HepG2 (cell line): ENCODE data around the gene KRTAP5-6. TPM values are rescaled to one million over a fixed set of nuclear protein-coding genes. Genes with fewer than 3 reads are reported as not detected.

Experiments
- ATRX ChIP-seq: sonication (generic); formaldehyde crosslinking; IDR thresholded peaks from 2 replicates; pipeline ENCODE4 v1.4.0; 2020; ENCODE audit warnings: missing genetic modification reagents, borderline replicate concordance
- IKZF5 ChIP-seq: IDR thresholded peaks from 2 replicates; pipeline ENCODE4 v1.6.1; 2018; ENCODE audit warnings: missing genetic modification reagents, mild to moderate bottlenecking, missing compliant biosample characterization
- MED8 ChIP-seq: sonication (generic); formaldehyde crosslinking; IDR thresholded peaks from 2 replicates; pipeline ENCODE4 v1.8.1; 2023; ENCODE audit warnings: mild to moderate bottlenecking, missing genetic modification reagents; ENCODE audit not compliant: insufficient replicate concordance
- NFAT5 ChIP-seq: sonication (generic); formaldehyde crosslinking; IDR thresholded peaks from 2 replicates; pipeline ENCODE4 v1.4.0; 2020; ENCODE audit warnings: missing genetic modification reagents
- POGK ChIP-seq: sonication (generic); formaldehyde crosslinking; conservative IDR thresholded peaks from 2 replicates; pipeline ENCODE4 v1.8.0; 2022; ENCODE audit warnings: mild to moderate bottlenecking, moderate library complexity, missing genetic modification reagents
- PPARG ChIP-seq: conservative IDR thresholded peaks from 2 replicates; pipeline ENCODE4 v1.6.1; 2016; ENCODE audit warnings: missing biosample characterization, missing genetic modification reagents
- PTBP1 ChIP-seq: fragments of 200-400 bp; formaldehyde crosslinking; IDR thresholded peaks from 2 replicates; pipeline ENCODE4 v1.6.1; 2018; ENCODE audit warnings: low read length, low read depth; ENCODE audit not compliant: poor library complexity, severe bottlenecking
- TCF7 ChIP-seq: sonication (generic); IDR thresholded peaks from 2 replicates; pipeline ENCODE4 v1.6.1; 2016; ENCODE audit warnings: antibody characterized with exemption, low read depth
- ZNF264 ChIP-seq: sonication (generic); formaldehyde crosslinking; IDR thresholded peaks from 2 replicates; pipeline ENCODE4 v1.4.0; 2020; ENCODE audit warnings: missing genetic modification reagents
- ZNF580 ChIP-seq: IDR thresholded peaks from 2 replicates; pipeline ENCODE4 v1.6.1; 2016; ENCODE audit warnings: low read depth, borderline replicate concordance
- ZNF740 ChIP-seq: sonication (generic); formaldehyde crosslinking; IDR thresholded peaks from 2 replicates; pipeline ENCODE4 v1.4.0; 2020; ENCODE audit warnings: missing genetic modification reagents
- polyA plus RNA-seq, 8 experiments: library from polyadenylated mRNA; depleted of rRNA in 3 of 8; stranded (reverse) in 7 of 8; unstranded in 1 of 8; fragments of >200 nt; fragmentation: Illumina TruSeq in 4 of 8; extraction: Trizol in 4 of 8; gene quantifications; 2 replicates each; pipeline versions ENCODE4 v1.2.1 to v1.2.3, GENCODE V29; 2011 to 2016; ENCODE audit warnings: low read depth in 4 of 8, missing spikeins in 1 of 8, mixed read lengths in 1 of 8; ENCODE audit not compliant: insufficient read depth in 1 of 8
- total RNA-seq, 5 experiments: library from RNA; depleted of rRNA; stranded (reverse); fragments of >200 nt; fragmentation: Illumina TruSeq; extraction: Trizol; gene quantifications; 2 replicates each; pipeline ENCODE4 v1.2.3, GENCODE V29; 2016; ENCODE audit warnings: low read depth in 1 of 5

The KRTAP5-6 gene
- total and polyA plus RNA-seq, 2 of the 13 experiments (the other 11 are each of a cell fraction or from before 2014, with no cell fraction given) = not detected

GRCh38 chr11:1694064-1694845, 2.7 kb upstream of the KRTAP5-6 start (continued):
- TF ChIP-seq NFAT5 (no peak), IKZF5 (CRISPR knock-in tag) (peak; percentile 66; the same call in 1 of the 2 replicates), TCF7 (no peak), ATRX (CRISPR knock-in tag) (no peak), MED8 (CRISPR knock-in tag) (peak; percentile 61), PPARG (CRISPR knock-in tag) (peak; percentile 78), ZNF580 (CRISPR knock-in tag) (peak; percentile 58; the same call in 1 of the 2 replicates), ZNF740 (CRISPR knock-in tag) (peak; percentile 19; the same call in 1 of the 2 replicates), ZNF264 (CRISPR knock-in tag) (no peak), POGK (peak; percentile 59; the same call in 1 of the 2 replicates), PTBP1 (no peak)
